ENCODE results near the gene SORL1. TPM values are rescaled to one million over a fixed set of nuclear protein-coding genes. Genes with fewer than 3 reads are reported as not detected.

Gene SORL1
- total and polyA plus RNA-seq, 2 of the 8 experiments (the other 6 are each of a cell fraction or from before 2014, with no cell fraction given), result 38.1 to 65.5 TPM

DNA sequence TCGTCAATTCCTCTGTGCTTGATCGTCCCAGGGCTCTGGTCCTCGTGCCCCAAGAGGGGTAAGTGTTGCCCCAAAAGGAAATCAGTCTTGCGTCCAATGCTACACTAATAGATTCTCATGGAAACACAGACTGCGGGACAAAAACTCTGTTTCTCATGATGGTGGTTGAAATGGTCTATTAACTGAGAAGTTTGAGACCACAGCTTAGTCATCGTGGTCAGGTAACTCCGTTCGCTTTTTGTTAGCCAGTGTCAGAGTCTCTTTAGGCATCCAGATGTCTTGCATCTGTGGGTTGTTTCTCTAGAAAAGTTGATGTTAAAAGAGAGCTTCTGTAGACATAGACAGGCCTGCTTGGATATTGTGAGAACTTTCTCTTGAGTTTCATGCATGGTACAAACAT lies 105.2 kb downstream of the SORL1 start:
- no peaks in the 10 kb centered on the region; the same call in 1 of the 2 replicates for H3K79me1 ChIP-seq (ENCODE audit: low read depth, low read length)
- ChIA-PET CTCF (ENCODE audit: partially characterized antibody) (interaction anchor here (1.2 kb wide), 1 partner anchor 16 kb away, joined by 3 read pairs; no protein-coding TSS in a partner anchor), POLR2A (ENCODE audit: partially characterized antibody) (no interaction called here)
- H4K91ac ChIP-seq (replicated peaks; ENCODE audit: insufficient read length, low read length), result no peak overlapping the region
- H3K56ac ChIP-seq (replicated peaks; ENCODE audit: insufficient read length, low read depth, low read length), result no peak overlapping the region
- no peak overlapping the region for H3K27ac ChIP-seq (ENCODE audit: low read depth, low read length)
- H4K5ac ChIP-seq (ENCODE audit: insufficient read length, low read depth, low read length), result no peak overlapping the region
- H2BK20ac ChIP-seq (ENCODE audit: low read length), result no peak overlapping the region
- H3K79me2 ChIP-seq (ENCODE audit: control insufficient read depth in 1 of 2, insufficient read depth in 2 of 2, low read length in 2 of 2), result no peaks in the 10 kb centered on the region
- WGBS, 2 experiments (ENCODE audit: extremely low coverage in 1 of 2, insufficient coverage in 1 of 2, insufficient read length in 1 of 2, insufficient replicate concordance in 2 of 2, low coverage in 1 of 2, low lambda C conversion rate in 2 of 2, missing lambda C conversion rate in 1 of 2), result 92% methylated on average over 8 of the region's 8 CpGs; no CpG with 5 or more reads in 1 of the 2 experiments
- H3K9ac ChIP-seq (replicated peaks in 1 of 4; ENCODE audit: extremely low read depth in 1 of 4, low read depth in 3 of 4, low read length in 3 of 4), result peak overlapping the region in 1 of 4 experiments; percentile 47; a peak in 2 of 7 replicates
- H3K36me3 ChIP-seq (ENCODE audit: control insufficient read depth in 2 of 4, insufficient read depth in 4 of 4, low read length in 3 of 4), result peaks cover 18 to 57% (median 53%) of the 10 kb centered on the region in 4 experiments; a peak in 7 of 8 replicates
- no peak overlapping the region for H3K4ac ChIP-seq (replicated peaks; ENCODE audit: insufficient read length, low read depth, low read length)
- H2AK5ac ChIP-seq (ENCODE audit: low read depth, low read length), result no peak overlapping the region
- DNase-seq (ENCODE audit: low read depth in 1 of 2, low spot score in 2 of 2), result no peak
- no peak overlapping the region for H2BK120ac ChIP-seq (replicated peaks; ENCODE audit: low read depth, low read length)
- H3K23me2 ChIP-seq (ENCODE audit: low read depth, low read length), result no peaks in the 10 kb centered on the region
- H2BK15ac ChIP-seq (ENCODE audit: low read length), result no peak overlapping the region
- no peak for FAIRE-seq
- peaks cover 0 to 1% of the 10 kb centered on the region in 2 experiments for H4K20me1 ChIP-seq (replicated peaks in 1 of 2; ENCODE audit: control insufficient read depth in 1 of 2, insufficient read depth in 2 of 2, low read length in 2 of 2)
- H3K18ac ChIP-seq (ENCODE audit: extremely low read depth, low read length), result no peak overlapping the region
- H3K23ac ChIP-seq (ENCODE audit: insufficient read length), result no peak overlapping the region
- no peak overlapping the region for H3K14ac ChIP-seq (ENCODE audit: insufficient read length)
- H2BK12ac ChIP-seq (ENCODE audit: low read depth, low read length), result no peak overlapping the region
- H3K4me3 ChIP-seq (ENCODE audit: extremely low read depth in 1 of 4, insufficient read depth in 2 of 4, low read depth in 3 of 4, low read length in 4 of 4), result no peak overlapping the region
- no peak overlapping the region for H3K4me2 ChIP-seq (ENCODE audit: insufficient read depth in 1 of 2, low read depth in 2 of 2, low read length in 2 of 2)
- H3K4me1 ChIP-seq (replicated peaks in 1 of 4; ENCODE audit: control insufficient read depth in 3 of 4, insufficient read depth in 4 of 4, low read length in 3 of 4), result peaks cover 0 to 2% (median 0%) of the 10 kb centered on the region in 4 experiments; a peak in 2 of 7 replicates
- no peak overlapping the region for H2BK5ac ChIP-seq (ENCODE audit: low read depth, low read length)
- H3K9me3 ChIP-seq (ENCODE audit: insufficient read depth in 2 of 2, low read depth in 1 of 2, low read length in 1 of 2), result no peaks in the 10 kb centered on the region
- no peak overlapping the region for H2AFZ ChIP-seq (ENCODE audit: low read length)
- no peaks in the 10 kb centered on the region for H3K27me3 ChIP-seq (replicated peaks in 1 of 4; ENCODE audit: control insufficient read depth in 3 of 4, extremely low read depth in 1 of 4, insufficient read depth in 3 of 4, low read length in 3 of 4)
- no peak for TF ChIP-seq HDAC6 (IDR thresholded peaks at IDR 0.05; ENCODE audit: low read depth, low read length)
- no peak overlapping the region for H4K8ac ChIP-seq (ENCODE audit: extremely low read depth, insufficient read depth, low read length)

Measured in H1 (cell line).